ENCODE measurements around the gene PDCD7.

The PDCD7 gene

GRCh38 chr15:65071381-65071811 is 62.2 kb downstream of the PDCD7 start:
- no peak for DNase-seq

- DNase-seq: no peak
Observed at GRCh38 chr15:65069779-65070546, 63.6 kb downstream of the PDCD7 start.

GRCh38 chr15:65069179-65069578 is 64.4 kb downstream of the PDCD7 start:
- no peak for DNase-seq

- no peak for DNase-seq
Observed at GRCh38 chr15:65068403-65068788, 65.2 kb downstream of the PDCD7 start.

GRCh38 chr15:65067645-65068402 is 65.8 kb downstream of the PDCD7 start, which contains the start of gene RASL12:
Gene RASL12 (minus strand): TSS chr15:65067991. CDS start chr15:65067835, 156 bp downstream.
- no peak for DNase-seq
